BJ (cell line): ENCODE measurements around the gene MCRIP2. TPM values are rescaled to one million over a fixed set of nuclear protein-coding genes. Genes with fewer than 3 reads are reported as not detected.
"Not testable (repeated sequence)": the region's sequence is repeated elsewhere in the genome, so short reads cannot be mapped to it uniquely, and the experiment has no call there.

ENCODE experiments used
- CTCF ChIA-PET: fragments of 350-600 bp; formaldehyde crosslinking; extraction: SDS; loops from one replicate; lab custom pipeline; 2021; ENCODE audit warnings: antibody characterized with exemption, inconsistent platforms; lab: Yijun Ruan, JAX
- POLR2A ChIA-PET: fragments of 300-600 bp; sonication (Branson Sonifier 250); formaldehyde crosslinking; extraction: SDS; loops from one replicate; lab custom pipeline; 2021; ENCODE audit warnings: antibody characterized with exemption; lab: Charles Lee
- DNase-seq: peaks from one replicate; pipeline ENCODE4 v3.0.0-alpha.2; 2011; ENCODE audit warnings: low read depth
- H3K27me3 ChIP-seq: 2 replicates; pipeline ENCODE4 v1.6.0; 2011; ENCODE audit warnings: low read length; ENCODE audit not compliant: control insufficient read depth, insufficient read depth
- H3K36me3 ChIP-seq: 2 replicates; pipeline ENCODE4 v1.5.1; 2011; ENCODE audit warnings: low read length; ENCODE audit not compliant: control insufficient read depth, insufficient read depth
- H3K4me3 ChIP-seq: 2 replicates; pipeline ENCODE4 v1.5.1; 2011; ENCODE audit warnings: low read depth, mild to moderate bottlenecking, control low read depth, low read length
- CTCF ChIP-seq: IDR thresholded peaks from 2 replicates; pipeline ENCODE4 v1.5.1; 2011; ENCODE audit warnings: low read depth, mild to moderate bottlenecking, control low read depth, inconsistent platforms, low read length, moderate library complexity; ENCODE audit not compliant: insufficient read depth
- polyA plus RNA-seq: library from polyadenylated mRNA; depleted of rRNA; stranded (reverse); fragments of >200 nt; gene quantifications from 2 replicates; pipeline ENCODE4 v1.2.3, GENCODE V29; 2011

The MCRIP2 gene
- polyA plus RNA-seq, 1 experiment: 16.5 TPM

GRCh38 chr16:593807-594206, 47.8 kb upstream of the MCRIP2 start:
- Histone ChIP-seq H3K4me3 (no peak overlapping the region), H3K27me3 (no peaks in the 10 kb centered on the region), H3K36me3 (peaks cover 8% of the 10 kb centered on the region; the same call in 1 of the 2 replicates)
- DNase-seq: no peak
- POLR2A ChIA-PET: no interaction called here
- CTCF ChIA-PET: interaction anchor here (0.6 to 1.6 kb wide), 2 partner anchors 66 to 348 kb away, joined by 3 to 5 read pairs; no protein-coding TSS in a partner anchor
- no peak for TF ChIP-seq CTCF

DNA sequence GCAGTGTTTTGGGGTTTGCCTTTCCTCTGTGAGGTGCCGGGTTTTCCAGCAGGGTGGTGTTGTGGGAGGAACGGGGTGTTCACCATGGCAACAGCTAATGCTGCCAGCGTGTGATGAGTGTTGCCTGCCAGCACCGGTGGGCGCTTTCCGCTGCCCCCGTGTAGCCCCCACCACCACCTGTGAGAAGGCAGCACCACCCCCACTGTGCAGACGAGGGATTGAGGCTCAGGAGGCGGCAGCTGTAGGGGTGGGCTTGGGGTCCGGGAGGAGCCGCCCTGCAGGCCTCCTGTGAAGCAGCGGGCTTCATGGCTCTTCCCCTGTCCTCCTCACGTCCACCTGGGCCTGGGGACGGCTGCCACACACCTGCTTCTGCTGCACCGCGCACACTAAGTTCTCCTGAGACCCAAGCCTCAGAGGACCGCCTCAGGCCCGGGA, 46.5 kb upstream of the MCRIP2 start:
- Histone ChIP-seq H3K36me3 (peaks cover 10% of the 10 kb centered on the region), H3K4me3 (no peak overlapping the region), H3K27me3 (no peaks in the 10 kb centered on the region)
- TF ChIP-seq CTCF: no peak
- DNase-seq: no peak
- ChIA-PET CTCF (no interaction called here), POLR2A (no interaction called here)

- no peak overlapping the region for H3K4me3 ChIP-seq
- CTCF ChIA-PET: no interaction called here
- DNase-seq: no peak
- H3K36me3 ChIP-seq: peaks cover 10% of the 10 kb centered on the region
- no peak for TF ChIP-seq CTCF
- H3K27me3 ChIP-seq: no peaks in the 10 kb centered on the region
- POLR2A ChIA-PET: no interaction called here
Observed at GRCh38 chr16:595942-596735, 45.5 kb upstream of the MCRIP2 start.

GRCh38 chr16:596736-597060, 44.9 kb upstream of the MCRIP2 start:
- Histone ChIP-seq H3K36me3 (peaks cover 10% of the 10 kb centered on the region), H3K4me3 (no peak overlapping the region), H3K27me3 (no peaks in the 10 kb centered on the region)
- ChIA-PET POLR2A (no interaction called here), CTCF (no interaction called here)
- no peak for DNase-seq
- no peak for TF ChIP-seq CTCF

- DNase-seq, H3K27me3 ChIP-seq, POLR2A ChIA-PET, CTCF ChIA-PET, H3K4me3 ChIP-seq: not testable (repeated sequence)
- peaks cover 10% of the 10 kb centered on the region for H3K36me3 ChIP-seq
Observed at GRCh38 chr16:597655-598054, 44.0 kb upstream of the MCRIP2 start.
